ENCODE data around the gene DNALI1.
"Not testable (repeated sequence)": the region's sequence is repeated elsewhere in the genome, so short reads cannot be mapped to it uniquely, and the experiment has no call there.

DNALI1 gene

DNA sequence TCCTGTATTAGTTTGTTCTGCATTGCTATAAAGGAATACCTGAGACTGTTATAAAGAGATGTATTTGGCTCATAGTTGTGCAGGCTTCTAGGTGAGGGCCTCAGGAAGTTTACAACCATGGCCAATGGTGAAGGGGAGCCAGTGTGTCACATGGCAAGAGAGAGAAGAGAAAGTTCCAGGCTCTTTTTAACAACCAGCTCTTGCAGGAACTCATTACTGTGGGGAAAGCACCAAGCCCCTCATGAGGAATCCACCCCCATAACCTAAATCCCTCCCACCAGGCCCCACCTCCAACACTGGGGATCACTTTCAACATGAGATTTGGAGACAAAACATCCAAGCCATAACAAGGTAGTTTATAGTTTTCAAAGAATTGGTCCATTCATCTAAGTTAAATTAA is 37.1 kb upstream of the DNALI1 start:
- H3K4me3 ChIP-seq (replicated peaks; ENCODE audit: low read depth, low read length): no peak overlapping the region
- no peak for DNase-seq (ENCODE audit: low read depth)
- TF ChIP-seq, protein P1, sequence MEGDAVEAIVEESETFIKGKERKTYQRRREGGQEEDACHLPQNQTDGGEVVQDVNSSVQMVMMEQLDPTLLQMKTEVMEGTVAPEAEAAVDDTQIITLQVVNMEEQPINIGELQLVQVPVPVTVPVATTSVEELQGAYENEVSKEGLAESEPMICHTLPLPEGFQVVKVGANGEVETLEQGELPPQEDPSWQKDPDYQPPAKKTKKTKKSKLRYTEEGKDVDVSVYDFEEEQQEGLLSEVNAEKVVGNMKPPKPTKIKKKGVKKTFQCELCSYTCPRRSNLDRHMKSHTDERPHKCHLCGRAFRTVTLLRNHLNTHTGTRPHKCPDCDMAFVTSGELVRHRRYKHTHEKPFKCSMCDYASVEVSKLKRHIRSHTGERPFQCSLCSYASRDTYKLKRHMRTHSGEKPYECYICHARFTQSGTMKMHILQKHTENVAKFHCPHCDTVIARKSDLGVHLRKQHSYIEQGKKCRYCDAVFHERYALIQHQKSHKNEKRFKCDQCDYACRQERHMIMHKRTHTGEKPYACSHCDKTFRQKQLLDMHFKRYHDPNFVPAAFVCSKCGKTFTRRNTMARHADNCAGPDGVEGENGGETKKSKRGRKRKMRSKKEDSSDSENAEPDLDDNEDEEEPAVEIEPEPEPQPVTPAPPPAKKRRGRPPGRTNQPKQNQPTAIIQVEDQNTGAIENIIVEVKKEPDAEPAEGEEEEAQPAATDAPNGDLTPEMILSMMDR (IDR thresholded peaks at IDR 0.05; ENCODE audit: low read length, missing control alignments): no peak

DNA sequence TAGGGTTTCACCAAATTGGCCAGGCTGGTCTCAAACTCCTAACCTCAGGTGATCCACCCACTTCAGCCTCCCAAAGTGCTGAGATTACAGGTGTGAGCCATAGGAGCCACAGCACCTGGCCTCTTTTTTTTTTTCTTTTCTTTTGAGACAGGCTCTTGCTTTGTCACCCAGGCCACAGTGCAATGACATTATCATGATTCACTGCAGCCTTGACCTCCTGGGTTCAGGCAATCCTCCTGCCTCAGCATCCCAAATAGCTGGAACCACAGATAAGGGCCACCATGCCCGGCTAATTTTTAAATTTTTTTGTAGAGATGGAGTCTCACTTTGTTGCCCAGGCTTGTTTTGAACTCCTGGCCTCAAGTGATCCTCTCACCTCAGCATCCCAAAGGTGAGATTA is 26.9 kb upstream of the DNALI1 start:
- H3K4me3 ChIP-seq (replicated peaks; ENCODE audit: low read depth, low read length); DNase-seq (ENCODE audit: low read depth): not testable (repeated sequence)

DNA sequence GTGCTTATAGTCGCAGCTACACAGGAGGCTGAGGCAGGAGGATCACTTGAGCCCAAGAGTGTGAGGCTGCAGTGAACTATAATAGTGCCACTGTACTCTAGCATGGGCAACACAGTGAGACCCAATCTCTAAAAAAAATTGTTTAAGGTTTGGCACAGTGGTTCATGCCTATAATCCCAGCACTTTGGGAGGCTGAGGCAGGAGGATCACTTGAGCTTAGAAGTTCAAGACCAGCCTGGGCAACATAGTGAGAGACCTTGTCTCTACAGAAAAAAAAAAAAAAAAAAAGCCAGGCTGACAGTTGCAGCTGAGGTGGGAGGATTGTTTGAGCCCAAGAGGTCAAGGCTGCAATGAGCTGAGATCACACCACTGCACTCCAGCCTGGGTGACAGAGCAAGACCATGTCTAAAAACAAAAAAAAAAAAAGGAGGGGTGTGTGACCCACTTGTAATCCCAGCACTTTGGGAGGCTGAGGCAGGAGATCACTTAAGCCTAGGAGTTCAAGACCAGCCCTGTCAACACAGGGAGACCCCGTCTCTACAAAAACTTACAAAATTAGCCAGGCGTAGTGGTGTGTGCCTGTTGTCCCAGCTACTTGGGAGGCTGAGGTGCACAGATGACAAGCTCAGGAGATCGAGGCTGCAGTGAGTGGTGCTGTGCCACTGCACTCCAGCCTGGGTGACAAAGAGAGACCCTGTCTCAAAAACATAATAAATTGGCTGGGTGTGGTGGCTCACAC is 24.2 kb upstream of the DNALI1 start:
- not testable (repeated sequence) for DNase-seq (ENCODE audit: low read depth); H3K4me3 ChIP-seq (replicated peaks; ENCODE audit: low read depth, low read length)

DNA sequence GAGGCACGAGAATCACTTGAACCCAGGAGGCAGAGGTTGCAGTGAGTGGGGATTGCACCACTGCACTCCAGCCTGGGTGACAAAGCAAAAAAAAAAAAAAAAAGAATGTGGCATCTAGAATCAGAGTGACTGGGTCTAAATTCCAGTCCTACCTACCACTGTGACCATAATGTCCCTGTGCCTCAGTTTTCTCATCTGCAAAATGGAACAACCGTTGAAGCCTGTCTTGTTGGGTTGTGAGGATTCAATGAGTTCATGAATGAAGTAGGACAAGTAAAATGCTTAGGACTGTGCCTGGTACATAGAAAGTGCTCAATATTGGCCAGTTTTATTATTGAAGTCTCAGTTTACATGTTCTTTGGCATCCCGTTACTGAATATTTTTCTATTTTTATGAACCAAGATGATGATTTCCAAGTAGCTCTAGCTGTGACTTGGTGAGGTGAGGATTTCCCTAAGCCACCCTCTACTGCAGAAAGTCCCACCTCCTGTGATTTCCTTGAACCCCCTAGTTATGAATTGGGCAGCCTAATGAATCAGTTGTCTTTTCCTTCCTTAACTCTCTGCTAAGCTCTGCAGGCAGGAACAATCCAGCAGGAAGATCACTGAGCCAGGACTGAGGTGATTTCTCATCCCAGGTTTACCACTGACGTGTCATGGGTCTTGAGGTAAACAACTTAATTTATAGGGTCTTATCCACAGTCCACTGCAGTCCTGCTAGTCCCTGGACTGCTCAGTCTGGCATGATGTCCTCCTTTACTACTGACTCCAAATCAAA is 23.2 kb upstream of the DNALI1 start:
- TF ChIP-seq, protein P1 (IDR thresholded peaks at IDR 0.05; ENCODE audit: low read length, missing control alignments): no peak
- DNase-seq (ENCODE audit: low read depth): no peak
- H3K4me3 ChIP-seq (replicated peaks; ENCODE audit: low read depth, low read length): no peak overlapping the region

DNA sequence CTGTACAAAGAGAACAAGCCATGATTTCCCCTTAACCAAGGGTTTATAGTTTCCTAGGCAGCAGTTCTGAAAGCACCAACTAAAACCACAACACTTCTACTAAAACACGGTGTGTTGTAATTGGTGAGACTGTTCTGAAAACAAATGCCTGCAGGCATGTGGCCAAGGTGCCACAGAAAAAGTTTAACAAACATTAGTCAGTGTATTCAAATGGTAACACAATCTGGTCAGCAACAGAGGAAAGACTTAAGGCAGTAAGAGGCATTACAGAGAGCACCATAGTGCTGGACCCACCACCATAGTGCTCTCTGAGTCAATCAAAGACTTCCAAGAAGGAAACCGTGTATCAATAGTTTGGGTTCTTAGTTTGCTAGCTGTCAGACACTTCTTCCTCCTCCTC is 19.4 kb upstream of the DNALI1 start:
- TF ChIP-seq, protein P1 (IDR thresholded peaks at IDR 0.05; ENCODE audit: low read length, missing control alignments): no peak
- peak; percentile 58 for DNase-seq (ENCODE audit: low read depth)

DNA sequence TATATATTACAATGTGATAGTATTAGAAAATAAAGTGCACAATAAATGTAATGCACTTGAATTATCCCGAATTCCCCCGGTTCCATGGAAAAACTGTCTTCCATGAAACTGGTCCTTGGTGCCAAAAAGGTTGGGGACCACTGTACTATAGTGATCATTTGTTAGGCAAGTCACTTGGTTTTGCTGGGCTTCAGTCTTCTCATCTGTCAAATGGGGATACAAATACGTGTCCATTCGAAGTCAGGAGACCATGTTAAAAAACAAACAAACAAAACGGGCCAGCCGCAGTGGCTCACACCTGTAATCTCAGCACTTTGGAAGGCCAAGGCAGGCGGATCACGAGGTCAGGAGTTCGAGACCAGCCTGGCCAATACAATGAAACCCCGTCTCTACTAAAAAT is 17.6 kb upstream of the DNALI1 start:
- H3K4me3 ChIP-seq (replicated peaks; ENCODE audit: low read depth, low read length); DNase-seq (ENCODE audit: low read depth): not testable (repeated sequence)

More for the DNA sequence above, 19.4 kb upstream of the DNALI1 start:
- H3K4me3 ChIP-seq (replicated peaks; ENCODE audit: low read depth, low read length): no peak overlapping the region

DNA sequence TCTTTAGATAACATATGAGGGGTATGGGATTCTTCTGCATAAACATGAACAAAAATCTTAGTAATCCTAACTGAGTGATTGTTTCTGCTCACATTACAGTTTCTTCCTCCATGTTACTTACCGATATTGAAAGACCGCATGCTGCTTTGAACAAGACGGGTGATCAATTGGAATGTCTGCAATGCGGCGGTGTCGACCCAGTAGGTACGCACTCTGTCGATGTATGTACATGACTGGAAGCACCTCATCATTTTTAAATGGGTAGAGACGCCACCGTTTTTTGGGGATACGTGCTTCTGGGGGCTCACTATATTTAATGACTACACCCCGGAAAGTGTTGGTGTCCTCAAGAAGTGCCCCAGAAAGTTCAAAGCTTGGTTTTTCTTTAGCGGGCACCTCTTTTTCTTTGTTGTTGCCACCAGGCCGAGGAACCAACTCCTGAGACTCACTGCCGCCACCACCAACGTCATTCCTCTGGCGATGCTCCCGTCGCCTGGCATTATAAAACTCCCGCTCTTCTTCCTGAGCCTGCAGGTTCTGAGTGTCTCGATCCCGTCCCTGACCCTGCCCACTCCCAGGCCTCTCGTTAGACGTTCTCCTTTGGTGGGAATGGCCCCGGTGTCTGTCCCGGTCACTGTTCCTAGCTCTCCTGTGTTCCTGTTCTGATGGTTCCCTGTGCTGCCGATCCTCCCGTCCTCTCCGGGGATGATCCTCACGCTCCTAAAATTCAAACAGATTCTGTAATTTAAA is 16.5 kb upstream of the DNALI1 start:
- no peak overlapping the region for H3K4me3 ChIP-seq (replicated peaks; ENCODE audit: low read depth, low read length)
- no peak for DNase-seq (ENCODE audit: low read depth)
- TF ChIP-seq, protein P1 (IDR thresholded peaks at IDR 0.05; ENCODE audit: low read length, missing control alignments): no peak

DNA sequence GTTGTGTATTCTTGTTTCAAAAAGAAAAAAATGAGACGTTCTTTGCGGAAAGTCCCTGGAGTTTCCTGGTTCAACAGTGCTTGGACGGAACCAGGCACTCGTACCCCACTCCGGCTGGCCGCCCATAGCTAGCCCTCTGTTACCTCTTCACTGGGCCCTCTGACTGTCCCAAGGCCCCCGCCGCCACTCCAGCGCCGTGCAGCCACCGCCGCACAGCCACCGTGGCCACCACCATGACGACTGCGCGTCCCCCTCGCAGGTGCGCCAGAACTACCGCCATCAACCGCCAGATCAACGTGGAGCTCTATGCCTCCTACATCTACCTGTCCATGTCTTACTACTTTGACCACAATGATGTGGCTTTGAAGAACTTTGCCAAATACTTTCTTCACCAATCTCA is 12.2 kb upstream of the DNALI1 start:
- H3K4me3 ChIP-seq (replicated peaks; ENCODE audit: low read depth, low read length): no peak overlapping the region
- DNase-seq (ENCODE audit: low read depth): no peak
- TF ChIP-seq, protein P1 (IDR thresholded peaks at IDR 0.05; ENCODE audit: low read length, missing control alignments): no peak

Measured in fibroblast of pulmonary artery (primary cell).